Left colon (tissue), 2 donors: Measurements from ENCODE around the gene SIL1. TPM values are rescaled to one million over a fixed set of nuclear protein-coding genes. Genes with fewer than 3 reads are reported as not detected.
"Not testable (repeated sequence)": the region's sequence is repeated elsewhere in the genome, so short reads cannot be mapped to it uniquely, and the experiment has no call there.

ENCODE experiments used
- ATAC-seq: fragments of 200-7000 bp; cut with Tn5 transposase; one replicate; pipeline ENCODE4 v1.9.1; 2020; ENCODE audit warnings: mild to moderate bottlenecking, moderate library complexity
- DNase-seq, 2 donors: peaks; one replicate each; pipeline ENCODE4 v3.0.0-alpha.2; 2020
- intact Hi-C, 2 donors: fragments of 100-400 bp; cut with DNase I in 1 of 2; cut with micrococcal nuclease in 1 of 2; formaldehyde crosslinking; loops; one replicate each; pipeline versions ENCODE4 v1.11.2 to v1.14.0; 2022; cut with DNase I, micrococcal nuclease
- total RNA-seq, 2 donors: library from RNA; stranded (reverse); fragmentation: NEBNext Ultra II Directional; extraction: Animal tissue kit (Norgen Biotek cat#: 25700); gene quantifications; one replicate each; pipeline ENCODE4 v1.2.1, GENCODE V29; 2021
- donor health status: DM: no; HTN: no; CAD: no.
- donor health status: DM: yes; HTN: yes; CAD: no.

Gene SIL1
- total RNA-seq, 2 donors from 2014 or later = 29.9 to 33.0 TPM

DNA sequence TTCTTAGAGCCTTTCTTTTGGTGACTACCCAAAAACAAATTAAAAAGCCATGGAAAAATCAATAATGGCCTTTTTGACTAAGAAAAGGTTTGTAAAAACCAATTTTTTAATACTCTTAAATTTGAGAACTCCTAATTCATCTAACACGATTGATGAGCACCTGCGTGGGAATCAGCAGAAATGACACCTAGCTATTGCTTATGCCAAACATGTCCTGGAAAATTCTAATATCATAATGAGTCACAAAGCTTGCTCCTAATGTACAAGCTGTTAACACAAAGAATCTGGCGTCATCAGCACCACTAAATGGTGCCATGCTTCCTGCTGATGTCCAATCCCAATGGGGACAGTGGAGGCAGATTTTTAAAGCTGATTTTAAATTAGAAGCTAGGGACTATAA lies 176.8 kb downstream of the SIL1 start:
- intact Hi-C loops = no loop called here
- no peak for ATAC-seq
- no peak for DNase-seq

DNA sequence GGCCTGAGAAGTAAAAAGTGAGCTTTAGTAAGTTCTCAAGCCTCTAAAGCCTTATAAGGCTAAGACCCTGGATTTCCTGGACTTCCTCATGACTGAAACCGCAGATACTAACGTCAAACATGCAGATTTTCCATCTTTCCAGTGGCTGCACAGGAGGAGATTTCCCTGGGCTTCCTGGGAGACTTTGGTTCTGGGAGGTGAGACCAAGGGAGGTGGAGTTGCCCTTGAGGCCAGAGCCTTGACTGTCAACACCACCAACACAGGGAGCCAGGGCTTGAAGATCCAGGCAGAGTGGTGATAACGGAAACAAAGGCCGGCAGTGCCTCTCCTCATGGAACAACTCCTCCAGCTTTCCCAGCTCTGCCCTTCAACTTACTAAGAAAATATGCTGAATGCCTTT lies 178.3 kb downstream of the SIL1 start:
- intact Hi-C loops = no loop called here
- ATAC-seq = no peak
- no peak for DNase-seq

DNA sequence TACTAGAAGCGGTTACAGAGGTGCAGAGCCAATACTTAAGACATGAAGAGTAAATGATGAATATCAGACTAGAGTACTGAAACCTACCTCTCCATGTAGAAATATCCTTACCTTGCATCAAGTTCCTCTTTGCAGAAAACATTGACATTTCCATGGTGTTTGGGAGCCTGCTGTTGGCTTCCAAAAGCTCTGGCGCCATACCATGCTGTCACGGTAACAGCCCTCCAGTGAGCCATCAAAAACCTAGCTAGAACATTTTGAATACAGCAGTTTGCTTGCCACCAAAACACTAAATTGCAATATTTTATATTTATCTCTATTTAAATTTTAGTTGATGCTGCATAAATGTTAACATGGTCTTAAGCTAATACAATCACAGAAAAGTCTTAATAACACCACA lies 179.0 kb downstream of the SIL1 start:
- no peak for ATAC-seq
- intact Hi-C loops = no loop called here

DNA sequence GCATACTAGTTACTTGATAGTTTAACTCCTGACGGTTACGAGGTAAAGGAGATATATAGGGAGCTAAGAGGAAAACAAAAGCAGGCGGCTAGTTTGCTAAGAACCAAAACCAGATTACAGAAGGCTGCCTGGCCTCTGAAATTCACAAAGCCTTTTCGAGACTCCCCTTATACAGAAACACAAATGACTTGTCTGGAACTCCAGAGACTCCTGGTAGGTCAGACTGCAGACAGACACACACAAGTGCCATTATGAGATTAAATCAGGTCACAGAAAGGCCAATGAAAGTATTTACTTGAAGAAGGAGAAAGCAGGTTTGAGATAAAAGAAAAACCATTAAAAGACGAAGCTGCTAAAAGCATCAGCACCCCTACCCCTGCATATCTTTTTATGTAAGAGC lies 180.5 kb downstream of the SIL1 start:
- DNase-seq (no peak), ATAC-seq (no peak)
- intact Hi-C loops = no loop called here

More for the DNA sequence above, 179.0 kb downstream of the SIL1 start:
- DNase-seq = no peak

DNA sequence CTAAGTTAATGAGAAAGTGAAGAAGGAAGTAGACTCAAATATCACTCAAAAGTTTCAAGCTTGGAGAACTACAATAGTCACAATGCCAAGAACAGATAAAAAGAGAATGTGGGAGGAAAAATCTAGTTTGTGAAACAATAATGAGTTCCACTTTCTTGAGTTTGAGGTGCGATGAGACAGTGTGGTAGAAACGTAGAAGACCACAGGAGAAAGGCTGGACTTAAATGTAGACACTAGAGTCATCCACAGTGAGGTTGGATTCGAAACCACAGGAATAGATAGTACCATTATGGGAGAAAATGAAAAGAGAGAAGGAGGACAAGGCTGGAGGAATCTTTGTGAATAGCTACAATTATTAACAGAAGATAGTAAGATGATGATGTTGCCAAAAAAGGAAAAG lies 182.0 kb downstream of the SIL1 start:
- no peak for DNase-seq
- intact Hi-C loops = no loop called here
- ATAC-seq = no peak

DNA sequence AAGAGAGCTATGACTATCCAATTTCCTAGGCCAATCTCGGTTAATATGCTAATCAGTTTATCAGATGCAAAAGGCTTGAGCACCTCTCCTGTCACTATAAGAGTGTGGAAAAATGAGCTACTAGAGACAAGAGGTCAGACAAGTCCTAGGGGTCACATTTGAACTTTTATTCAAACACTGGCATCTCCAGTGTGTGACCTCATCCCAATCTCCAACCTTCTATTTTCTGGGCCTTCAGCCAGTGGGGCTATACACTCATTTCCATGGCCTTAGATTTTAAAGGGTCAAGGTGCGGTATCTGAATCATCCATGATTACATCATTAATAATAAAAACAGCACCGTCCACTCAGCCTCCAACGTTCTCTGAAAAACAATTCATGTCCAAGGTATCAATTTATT lies 183.4 kb downstream of the SIL1 start:
- intact Hi-C loops = no loop called here
- ATAC-seq = no peak
- no peak for DNase-seq

DNA sequence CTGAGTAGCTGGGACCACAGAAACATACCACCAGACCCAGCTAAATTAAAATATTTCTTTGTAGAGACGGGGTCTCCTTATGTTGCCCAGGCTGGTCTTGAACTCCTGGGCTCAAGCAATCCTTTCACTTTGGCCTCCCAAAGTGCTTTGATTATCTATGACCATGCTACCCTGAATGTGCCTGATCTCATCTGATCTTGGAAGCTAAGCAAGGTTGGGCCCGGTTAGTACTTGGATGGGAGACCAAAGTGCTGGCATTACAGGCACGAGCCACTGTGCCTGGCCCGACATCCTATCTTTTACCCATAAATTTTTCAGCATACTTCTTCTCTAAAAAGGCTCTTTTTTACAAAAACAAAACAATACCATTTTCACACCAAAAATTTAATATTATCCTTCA lies 186.0 kb downstream of the SIL1 start:
- DNase-seq = no peak
- no peak for ATAC-seq
- intact Hi-C loops = no loop called here

DNA sequence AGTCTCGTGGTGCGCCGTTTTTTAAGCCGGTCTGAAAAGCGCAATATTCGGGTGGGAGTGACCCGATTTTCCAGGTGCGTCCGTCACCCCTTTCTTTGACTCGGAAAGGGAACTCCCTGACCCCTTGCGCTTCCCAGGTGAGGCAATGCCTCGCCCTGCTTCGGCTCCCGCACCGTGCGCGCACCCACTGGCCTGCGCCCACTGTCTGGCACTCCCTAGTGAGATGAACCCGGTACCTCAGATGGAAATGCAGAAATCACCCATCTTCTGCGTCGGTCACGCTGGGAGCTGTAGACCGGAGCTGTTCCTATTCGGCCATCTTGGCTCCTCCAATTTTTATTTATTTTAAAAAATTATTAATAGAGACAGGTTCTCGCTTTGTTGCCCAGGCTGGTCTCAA lies 187.0 kb downstream of the SIL1 start:
- ATAC-seq, intact Hi-C loops: not testable (repeated sequence)
- DNase-seq = peak in 1 of 2 donors; percentile 24

DNA sequence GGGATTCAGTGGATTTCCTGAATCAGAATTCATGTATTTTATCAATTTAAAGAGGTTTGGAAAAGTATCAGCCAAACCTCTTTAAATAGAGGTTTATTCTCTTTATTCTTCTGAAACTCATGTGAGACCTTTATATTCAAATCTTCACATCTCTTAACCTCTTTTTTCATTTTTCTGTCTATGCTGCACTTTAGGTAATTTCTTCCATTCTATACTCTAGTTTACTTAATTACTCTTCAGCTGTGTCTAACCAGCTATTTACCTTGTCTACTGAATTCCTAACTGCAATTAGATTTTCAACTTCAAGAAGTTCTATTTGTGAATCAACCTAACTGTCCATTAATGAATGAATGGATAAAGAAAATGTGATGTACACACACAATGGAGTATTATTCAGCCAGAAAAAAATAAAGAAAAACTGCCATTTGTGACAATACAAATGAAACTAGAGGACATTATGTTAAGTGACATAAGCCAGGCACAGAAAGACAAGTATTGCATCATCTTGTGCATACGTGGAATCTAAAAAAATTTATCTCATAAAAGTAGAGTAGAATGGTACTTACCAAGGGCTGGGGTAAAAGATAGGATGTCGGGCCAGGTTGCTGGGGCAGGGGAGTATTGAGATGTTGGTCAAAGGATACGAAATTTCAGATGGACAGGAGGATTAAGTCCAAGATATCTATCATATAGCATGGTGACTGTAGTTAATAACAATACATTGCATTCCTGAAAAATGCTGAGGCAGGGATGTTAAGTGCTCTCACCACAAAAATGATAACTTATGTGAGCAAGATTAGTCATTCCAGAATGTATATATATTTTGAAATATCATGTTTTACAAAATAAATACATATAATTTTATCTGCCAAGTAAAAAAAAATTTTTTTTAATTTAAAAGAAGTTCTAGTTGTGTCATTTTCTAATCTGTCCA lies 193.5 kb downstream of the SIL1 start:
- intact Hi-C loops = no loop called here
- DNase-seq (no peak), ATAC-seq (no peak)

DNA sequence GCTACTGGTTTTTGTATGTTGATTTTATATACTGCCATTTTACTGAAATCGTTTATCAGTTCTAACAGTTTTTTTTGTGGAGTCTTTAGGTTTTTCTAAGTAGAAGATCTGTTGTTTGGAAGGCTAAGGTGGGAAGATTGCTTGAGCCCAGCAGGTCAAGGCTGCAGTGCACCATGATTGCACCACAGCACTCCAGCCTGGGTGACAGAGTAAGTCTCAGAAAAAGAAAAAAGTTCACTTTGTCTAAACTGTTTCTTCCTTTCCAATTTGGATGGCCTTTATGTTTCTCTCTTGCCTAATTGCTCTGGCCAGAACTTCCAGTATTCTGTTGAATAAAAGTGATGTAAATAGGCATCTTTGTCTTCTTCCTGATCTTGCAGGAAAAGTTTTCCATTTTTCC lies 198.5 kb downstream of the SIL1 start:
- intact Hi-C loops = no loop called here
- DNase-seq (no peak), ATAC-seq (no peak)

DNA sequence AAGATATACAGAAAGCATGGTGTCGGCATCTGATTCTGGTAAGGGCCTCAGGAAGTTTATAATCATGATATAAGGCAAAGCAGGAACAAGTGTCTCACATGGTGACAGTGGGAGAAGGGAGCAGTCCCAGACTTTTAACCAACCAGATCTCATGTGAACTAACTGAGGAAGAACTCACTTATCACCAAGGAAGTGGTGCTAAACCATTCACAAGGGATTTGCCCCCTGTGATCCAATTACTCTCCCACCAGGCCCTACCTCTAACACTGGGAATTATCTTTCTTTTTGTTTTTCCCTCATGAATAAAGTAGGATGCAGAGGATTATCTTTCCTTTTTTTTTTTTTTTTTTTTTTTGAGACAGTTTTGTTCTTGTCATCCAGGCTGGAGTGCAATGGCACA lies 199.6 kb downstream of the SIL1 start:
- DNase-seq (no peak), ATAC-seq (no peak)
- intact Hi-C loops = no loop called here

DNA sequence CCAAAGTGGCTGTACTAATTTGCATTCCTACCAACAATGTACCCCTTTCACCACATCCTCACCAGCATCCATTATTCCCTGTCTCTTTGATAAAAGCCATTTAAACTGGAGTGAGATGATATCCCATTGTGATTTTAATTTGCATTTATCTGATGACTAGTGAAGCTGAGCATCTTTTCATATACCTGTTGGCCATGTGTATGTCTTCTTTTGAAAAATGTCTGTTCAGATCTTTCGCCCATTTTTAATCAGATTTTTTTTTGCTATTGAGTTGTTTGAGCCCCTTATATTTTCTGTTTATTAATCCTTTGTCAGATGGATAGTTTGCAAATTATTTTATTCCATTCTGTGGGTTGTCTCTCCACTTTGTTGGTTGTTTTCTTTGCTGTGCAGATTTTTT lies 202.0 kb downstream of the SIL1 start:
- DNase-seq (no peak), ATAC-seq (no peak)
- intact Hi-C loops = no loop called here

DNA sequence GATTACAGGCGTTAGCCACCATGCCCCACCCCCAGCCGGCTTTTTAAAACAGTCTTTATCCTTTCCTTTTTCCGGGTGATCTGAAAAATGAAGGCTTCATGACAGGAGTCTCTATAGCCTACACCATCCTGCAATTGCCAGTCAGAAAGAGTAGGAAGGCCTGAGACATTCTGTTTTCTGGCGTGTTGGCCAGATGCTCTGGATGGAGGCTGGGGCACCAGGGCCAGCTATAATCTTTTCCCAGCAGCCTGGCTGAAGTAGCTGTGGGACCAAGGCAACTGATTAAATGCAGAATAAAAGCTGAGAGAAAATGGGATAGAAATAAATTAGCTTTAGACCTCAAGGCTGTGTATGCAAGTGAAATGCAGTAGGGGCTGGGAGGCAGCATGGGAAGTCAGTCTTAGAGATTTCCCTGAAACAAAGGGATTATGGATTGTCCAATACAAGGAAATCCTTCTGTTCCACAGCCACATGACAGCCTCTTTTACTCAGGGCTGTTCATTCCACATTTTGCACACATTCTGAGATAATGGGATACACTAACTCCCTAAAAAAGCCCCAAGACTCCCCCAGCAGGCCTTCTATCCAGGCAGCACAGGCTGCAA lies 207.1 kb downstream of the SIL1 start:
- intact Hi-C loops = no loop called here
- DNase-seq = no peak
- ATAC-seq = no peak

DNA sequence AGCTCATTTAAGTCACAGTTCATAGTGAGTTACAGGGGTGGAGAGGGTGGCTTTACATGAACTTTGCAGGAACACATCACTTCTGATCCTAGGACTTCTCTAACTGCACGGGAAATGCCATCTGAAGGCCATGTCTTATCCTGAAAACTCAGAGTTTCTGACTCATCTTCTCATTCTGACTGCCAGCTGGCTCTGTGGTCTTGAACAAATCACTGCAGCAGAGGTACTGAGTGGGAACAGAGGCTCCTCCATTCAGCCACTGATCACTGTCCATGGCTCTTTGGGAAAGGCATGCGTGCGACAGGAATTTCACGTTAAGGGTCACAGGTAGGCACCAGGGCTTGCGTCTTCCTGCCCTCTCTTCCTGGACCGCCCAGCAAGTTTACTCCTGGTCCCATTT lies 208.4 kb downstream of the SIL1 start:
- intact Hi-C loops = no loop called here
- DNase-seq (no peak), ATAC-seq (no peak)

DNA sequence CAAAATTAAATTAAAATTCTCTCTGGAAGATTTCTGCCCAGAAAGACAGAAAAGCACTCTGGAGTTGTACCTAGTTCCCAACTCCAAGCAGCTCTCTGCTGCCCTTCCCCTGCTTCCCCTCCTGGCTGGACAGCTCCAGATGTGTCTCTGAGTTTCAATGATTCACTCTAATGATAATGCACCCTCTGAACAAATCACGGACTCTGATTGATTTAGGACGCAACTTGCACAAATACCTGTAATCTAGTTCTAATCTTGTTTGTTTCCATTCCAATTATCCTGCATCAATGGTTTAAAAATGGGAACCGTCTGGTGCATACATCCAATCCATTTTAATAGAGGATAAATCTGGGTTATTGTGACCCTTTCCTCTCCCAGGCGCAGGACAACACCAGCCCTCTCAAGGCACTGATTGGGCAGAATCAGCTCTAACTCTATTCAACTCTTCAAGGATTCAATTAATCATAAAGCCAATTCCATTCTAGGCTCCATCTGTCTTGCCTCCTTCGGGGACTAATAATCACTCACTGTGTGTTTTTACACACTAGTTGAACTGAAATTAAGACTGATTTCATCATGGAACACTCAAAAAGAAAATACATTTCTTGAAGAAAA lies 211.9 kb downstream of the SIL1 start:
- no peak for ATAC-seq
- DNase-seq = no peak
- intact Hi-C loops = no loop called here

DNA sequence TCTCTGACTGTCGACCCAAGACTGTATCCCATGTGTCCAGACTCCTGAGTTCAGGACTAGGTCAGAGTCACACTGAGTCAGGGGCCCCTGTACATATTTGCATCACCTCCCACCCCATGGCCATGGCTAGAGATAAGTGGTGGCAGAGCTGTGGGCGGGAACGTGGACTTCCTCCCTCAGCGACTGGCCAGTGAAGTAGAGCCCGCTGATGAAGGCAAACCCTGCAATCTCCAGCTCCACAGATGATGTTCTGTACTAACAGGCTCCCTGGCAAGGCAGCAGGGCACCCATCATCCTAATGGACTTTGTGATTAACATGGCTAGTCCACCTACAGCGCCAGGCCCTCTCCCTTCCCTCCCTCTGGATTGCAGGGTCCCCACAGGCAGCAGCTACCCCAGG lies 212.5 kb downstream of the SIL1 start:
- DNase-seq (no peak), ATAC-seq (no peak)
- intact Hi-C loops = no loop called here

DNA sequence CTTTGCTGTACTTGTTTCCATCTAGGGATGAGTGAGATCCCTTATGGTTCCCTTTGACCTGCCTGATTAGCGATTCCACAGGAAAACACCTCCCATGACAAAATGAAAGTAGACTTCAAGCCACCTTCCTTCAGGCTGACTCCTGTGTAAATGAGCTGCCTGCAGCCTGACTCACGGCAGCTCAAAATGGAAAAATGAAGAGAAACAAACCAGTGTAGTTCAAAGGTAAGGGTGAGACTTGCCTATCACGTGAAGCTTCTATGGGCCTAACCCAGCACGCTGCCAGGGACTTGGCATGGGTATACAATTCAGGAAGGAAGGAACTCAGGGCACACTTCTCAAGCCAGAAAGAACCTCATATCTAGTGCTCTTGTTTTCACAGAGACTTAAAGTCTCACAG lies 212.9 kb downstream of the SIL1 start:
- DNase-seq (no peak), ATAC-seq (no peak)
- intact Hi-C loops = no loop called here

DNA sequence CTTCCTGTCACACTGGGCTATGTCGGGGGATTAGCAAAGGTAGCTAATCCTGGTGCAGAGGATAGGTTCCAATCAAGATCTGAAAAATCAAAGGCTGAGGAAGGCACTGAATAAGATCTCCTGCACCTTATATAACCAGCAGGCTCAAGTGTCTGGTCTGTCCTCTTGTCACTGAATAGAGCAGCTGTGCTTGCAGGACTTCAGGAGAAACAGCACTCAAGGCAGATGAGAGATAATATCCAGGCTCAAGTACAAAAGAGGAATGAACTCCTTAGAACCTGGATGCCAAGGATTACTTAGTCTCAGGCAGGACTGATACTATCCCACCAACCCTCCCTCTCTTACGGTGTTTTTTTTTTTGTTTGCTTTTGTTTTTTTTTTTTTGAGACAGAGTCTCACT lies 214.2 kb downstream of the SIL1 start:
- ATAC-seq (no peak), DNase-seq (no peak)
- intact Hi-C loops = no loop called here

DNA sequence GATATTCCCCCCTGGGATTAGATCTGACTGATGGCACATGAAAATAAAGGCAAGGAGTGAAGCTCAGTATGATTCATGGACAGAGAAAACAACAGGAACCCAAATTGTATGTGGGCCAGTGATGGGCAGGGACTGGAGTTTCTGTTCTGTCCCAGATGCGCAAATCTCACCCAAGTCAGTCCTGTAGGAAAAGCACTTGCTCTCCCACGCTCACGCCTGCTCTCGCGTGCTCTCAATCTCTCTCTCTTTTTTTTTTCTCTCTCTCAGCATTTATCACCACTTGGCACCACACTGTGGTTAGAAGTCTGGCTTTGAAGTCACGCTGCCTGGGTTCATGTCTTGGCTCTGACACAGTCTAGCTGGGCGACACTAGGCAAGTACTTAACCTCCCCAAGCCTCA lies 216.6 kb downstream of the SIL1 start:
- intact Hi-C loops = no loop called here
- no peak for DNase-seq
- no peak for ATAC-seq

DNA sequence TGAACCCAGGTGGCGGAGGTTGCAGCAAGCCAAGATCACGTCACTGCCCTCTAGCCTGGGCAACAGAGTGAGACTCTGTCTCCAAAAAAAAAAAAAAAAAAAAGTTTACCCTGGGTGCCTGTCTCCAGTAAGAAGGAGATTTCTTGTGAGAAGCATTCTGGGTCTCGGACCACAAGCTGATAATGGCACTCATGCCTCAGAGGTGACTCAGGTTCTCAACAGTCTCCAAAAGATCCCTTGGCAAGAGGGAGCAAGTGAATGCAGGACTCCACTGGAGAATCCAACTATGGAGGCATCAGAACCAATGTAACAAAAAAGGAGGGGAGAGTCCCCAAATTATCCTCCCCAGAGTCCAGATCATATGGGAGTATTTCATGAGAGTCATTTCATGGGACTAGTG lies 217.0 kb downstream of the SIL1 start:
- no peak for DNase-seq
- intact Hi-C loops = no loop called here
- no peak for ATAC-seq
